Skeletal muscle tissue (tissue), 4 donors: Measurements from ENCODE around the gene GNG13. TPM values are rescaled to one million over a fixed set of nuclear protein-coding genes. Genes with fewer than 3 reads are reported as not detected.
"Not testable (repeated sequence)": the region's sequence is repeated elsewhere in the genome, so short reads cannot be mapped to it uniquely, and the experiment has no call there.

ENCODE experiments used
- H3K27ac ChIP-seq: one replicate; pipeline ENCODE4 v1.7.0; 2013; ENCODE audit warnings: mild to moderate bottlenecking, low read depth, low read length, inconsistent platforms
- H3K27me3 ChIP-seq, 3 donors: one replicate each; pipeline ENCODE4 v1.7.0; 2013; ENCODE audit warnings: low read length in 3 of 3; ENCODE audit not compliant: control insufficient read depth in 3 of 3, insufficient read depth in 3 of 3
- H3K36me3 ChIP-seq, 3 donors: one replicate each; pipeline ENCODE4 v1.7.0; 2013; ENCODE audit warnings: low read length in 3 of 3; ENCODE audit not compliant: control insufficient read depth in 3 of 3, insufficient read depth in 3 of 3
- H3K4me1 ChIP-seq, 3 donors: one replicate each; pipeline ENCODE4 v1.7.0; 2013; ENCODE audit warnings: low read length in 3 of 3, mild to moderate bottlenecking in 3 of 3; ENCODE audit not compliant: control insufficient read depth in 3 of 3, insufficient read depth in 3 of 3
- H3K4me3 ChIP-seq, 3 donors: one replicate each; pipeline ENCODE4 v1.7.0; 2013; ENCODE audit warnings: low read length in 3 of 3
- H3K9ac ChIP-seq, 3 donors: one replicate each; pipeline ENCODE4 v1.7.0; 2013; ENCODE audit warnings: low read length in 3 of 3, mild to moderate bottlenecking in 3 of 3, moderate library complexity in 2 of 3, low read depth in 1 of 3
- H3K9me3 ChIP-seq, 3 donors: one replicate each; pipeline ENCODE4 v1.7.0; 2013; ENCODE audit warnings: low read length in 3 of 3; ENCODE audit not compliant: control insufficient read depth in 3 of 3
- total RNA-seq: library from RNA; depleted of rRNA; stranded (reverse); fragments of >200 nt; gene quantifications from one replicate; pipeline ENCODE4 v1.2.3, GENCODE V29; 2014
- donor health status: Osteomylitis.

The GNG13 gene
- total RNA-seq, 1 donor from 2014 or later = not detected

DNA sequence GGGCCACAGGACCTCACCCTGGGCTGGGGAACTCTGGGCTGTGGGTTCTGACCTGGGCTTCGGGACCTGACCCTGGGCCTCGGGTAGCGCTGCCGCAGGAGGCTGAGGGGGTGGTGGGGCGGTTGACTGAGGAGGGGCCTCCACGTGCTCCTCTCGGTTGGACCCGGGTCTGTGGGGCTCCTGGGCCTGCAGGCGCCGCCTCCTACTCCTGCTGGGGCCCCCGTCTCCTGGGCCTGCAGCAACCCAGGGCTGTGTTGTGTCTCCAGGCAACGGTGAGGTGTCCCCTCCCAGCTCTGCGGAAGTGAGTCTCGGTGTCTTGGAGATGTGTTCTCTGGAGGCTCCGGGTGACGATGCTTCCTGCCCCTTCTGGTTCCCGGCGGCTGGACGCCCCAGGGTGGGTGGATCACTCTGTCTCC lies 41.5 kb upstream of the GNG13 start:
- Histone ChIP-seq H3K9me3 (no peaks in the 10 kb centered on the region), H3K4me3 (no peak overlapping the region), H3K4me1 (no peaks in the 10 kb centered on the region), H3K27ac (no peak overlapping the region), H3K36me3 (no peaks in the 10 kb centered on the region), H3K27me3 (peaks cover 23 to 44% (median 40%) of the 10 kb centered on the region in 3 donors), H3K9ac (no peak overlapping the region)

DNA sequence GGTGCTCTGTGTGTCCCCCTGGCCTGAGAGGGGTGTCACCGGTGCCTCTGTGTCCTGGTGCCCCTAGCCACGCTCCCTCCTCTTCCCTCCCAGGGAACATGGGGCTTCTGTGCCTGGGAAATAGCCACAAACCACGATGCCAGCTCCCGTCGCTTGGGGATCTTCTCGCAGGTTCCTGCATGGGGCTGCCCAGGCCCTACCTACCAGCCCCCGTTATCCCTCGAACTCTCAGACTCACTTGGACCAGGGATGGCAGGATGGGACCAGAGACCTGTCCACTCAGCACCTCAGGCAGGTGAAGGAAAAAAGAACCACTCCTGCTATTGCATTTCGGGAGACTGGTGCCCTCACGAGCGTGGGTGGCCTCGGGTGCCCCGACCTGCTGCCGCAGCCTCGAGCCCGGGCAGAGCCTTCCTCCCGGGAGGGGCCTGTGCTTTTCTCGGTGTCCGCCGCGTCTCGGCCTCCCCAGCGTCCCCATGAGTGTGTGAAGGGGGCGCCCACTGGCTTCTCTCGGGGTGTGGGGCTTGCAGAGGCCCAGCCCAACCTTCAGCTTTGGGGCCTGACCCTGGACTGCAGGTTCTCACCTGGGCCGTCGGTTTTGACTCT lies 41.0 kb upstream of the GNG13 start:
- Histone ChIP-seq H3K4me1 (no peaks in the 10 kb centered on the region), H3K36me3 (no peaks in the 10 kb centered on the region), H3K27ac (no peak overlapping the region), H3K4me3 (no peak overlapping the region), H3K9ac (no peak overlapping the region), H3K27me3 (peaks cover 23 to 44% (median 39%) of the 10 kb centered on the region in 3 donors), H3K9me3 (no peaks in the 10 kb centered on the region)

DNA sequence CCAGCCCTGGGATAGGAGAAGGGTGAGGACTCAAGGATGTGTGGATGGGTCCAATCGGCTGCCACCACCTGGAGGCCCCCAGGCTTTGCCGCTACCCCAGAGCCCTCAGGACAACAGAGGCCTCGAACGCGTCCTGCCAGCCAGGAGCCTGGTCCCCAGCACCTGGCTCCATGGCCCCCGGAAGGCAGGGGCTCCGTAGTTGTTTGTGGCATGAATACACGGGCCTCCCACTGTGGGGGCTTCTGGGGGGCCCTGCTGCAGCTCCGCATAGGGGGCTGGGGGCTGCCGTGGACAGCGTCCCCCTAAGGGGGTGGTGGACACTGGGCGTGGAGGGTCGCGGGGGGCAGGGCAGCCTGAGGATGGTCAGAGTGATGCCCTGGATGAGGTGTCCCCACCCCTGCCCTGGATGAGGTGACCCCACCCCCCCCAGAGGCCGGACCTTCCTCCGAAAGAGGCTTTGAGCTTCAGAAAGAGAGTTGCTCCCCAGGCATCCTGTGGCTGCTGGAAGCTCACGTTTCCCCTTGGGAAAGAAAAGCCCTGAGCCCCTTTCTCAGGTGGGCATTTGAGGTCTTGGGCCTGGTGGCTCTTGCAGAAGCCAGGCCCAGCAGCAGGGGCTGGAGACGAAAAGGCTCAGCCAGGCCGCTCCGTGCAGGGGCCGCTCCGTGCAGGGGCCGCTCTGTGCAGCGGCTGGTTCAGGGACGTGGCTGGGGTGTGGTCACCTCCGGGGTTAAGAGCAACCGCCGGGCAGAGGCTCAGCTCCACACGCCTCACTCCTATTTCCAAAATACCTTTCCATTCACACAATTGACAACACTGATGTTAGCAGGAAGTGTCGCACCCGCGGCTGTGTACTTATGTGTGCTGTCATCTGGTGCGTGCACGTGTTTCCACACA lies 40.3 kb upstream of the GNG13 start:
- no peaks in the 10 kb centered on the region for H3K36me3 ChIP-seq
- H3K27me3 ChIP-seq = peaks cover 23 to 44% (median 39%) of the 10 kb centered on the region in 3 donors

DNA sequence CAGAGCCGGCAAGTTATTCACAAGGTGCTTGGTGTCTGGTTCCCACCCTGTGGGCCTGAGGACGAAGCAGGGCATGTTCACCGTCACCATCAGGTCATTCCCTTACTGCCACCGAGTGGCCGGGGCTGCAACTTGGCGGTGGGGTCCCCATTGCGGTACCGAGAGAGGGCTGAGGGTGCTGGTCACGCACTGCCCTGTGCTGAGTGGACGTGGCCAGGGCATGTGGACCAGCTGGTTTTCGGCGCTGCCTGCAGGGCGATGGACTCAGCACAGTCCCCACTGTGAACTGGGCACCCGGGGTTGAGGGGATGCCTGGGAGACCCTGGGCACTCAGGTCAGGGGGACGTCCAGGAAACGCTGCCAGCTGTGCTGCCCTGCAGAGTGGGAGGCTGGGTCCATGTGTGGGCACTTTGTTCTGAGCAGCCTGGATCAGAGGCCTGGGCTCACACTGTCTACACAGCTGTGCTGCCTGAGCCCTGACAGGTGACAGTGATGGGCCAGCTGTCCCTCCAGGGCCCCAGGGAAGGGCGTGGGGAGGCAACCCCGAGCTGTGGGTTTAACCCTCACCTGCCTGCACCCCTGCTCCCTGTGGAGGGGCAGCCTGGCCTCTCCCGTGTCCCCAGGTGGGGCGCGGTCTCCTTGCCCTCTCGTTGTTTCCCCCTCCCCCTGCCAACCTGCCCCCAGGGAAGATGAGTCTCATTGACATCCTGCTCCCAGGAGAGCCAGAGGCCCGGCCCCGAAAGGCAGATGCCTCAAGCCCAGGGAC lies 39.3 kb upstream of the GNG13 start:
- H3K9me3 ChIP-seq = peaks cover 4 to 13% (median 7%) of the 10 kb centered on the region in 3 donors
- peaks cover 20 to 44% (median 40%) of the 10 kb centered on the region in 3 donors for H3K27me3 ChIP-seq

More for the DNA sequence above, 40.3 kb upstream of the GNG13 start:
- H3K4me3 ChIP-seq = no peak overlapping the region
- no peak overlapping the region for H3K9ac ChIP-seq
- H3K27ac ChIP-seq = no peak overlapping the region
- H3K9me3 ChIP-seq = peaks cover under 1 to 6% (median 4%) of the 10 kb centered on the region in 3 donors
- no peaks in the 10 kb centered on the region for H3K4me1 ChIP-seq

DNA sequence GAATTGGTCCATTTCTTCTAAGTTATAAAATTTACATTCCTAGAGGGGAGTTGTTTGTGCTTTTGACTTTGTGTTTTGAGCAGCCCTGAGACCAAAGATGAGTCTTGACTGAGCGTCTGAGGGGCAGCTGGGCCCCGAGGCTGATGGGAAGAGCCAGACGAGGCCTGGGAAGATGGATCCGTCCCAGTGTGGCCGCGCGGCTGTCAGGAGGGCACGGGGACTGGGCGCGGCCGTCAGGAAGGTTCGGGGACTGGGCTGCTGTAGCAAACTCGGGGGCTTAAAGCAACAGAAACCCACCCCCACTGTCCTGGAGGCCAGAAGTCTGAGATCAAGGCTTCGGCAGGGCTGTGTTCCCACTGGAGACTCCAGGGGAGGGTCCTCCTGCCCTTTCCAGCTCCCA lies 38.2 kb upstream of the GNG13 start:
- H3K36me3 ChIP-seq = no peaks in the 10 kb centered on the region
- no peak overlapping the region for H3K4me3 ChIP-seq
- peaks cover 22 to 41% (median 34%) of the 10 kb centered on the region in 3 donors for H3K27me3 ChIP-seq
- H3K27ac ChIP-seq = no peak overlapping the region
- H3K4me1 ChIP-seq = no peaks in the 10 kb centered on the region
- H3K9ac ChIP-seq = no peak overlapping the region
- H3K9me3 ChIP-seq = peaks cover 4 to 15% (median 14%) of the 10 kb centered on the region in 3 donors

More for the DNA sequence above, 39.3 kb upstream of the GNG13 start:
- H3K4me1 ChIP-seq = no peaks in the 10 kb centered on the region
- no peak overlapping the region for H3K4me3 ChIP-seq
- no peak overlapping the region for H3K27ac ChIP-seq
- no peak overlapping the region for H3K9ac ChIP-seq
- no peaks in the 10 kb centered on the region for H3K36me3 ChIP-seq

DNA sequence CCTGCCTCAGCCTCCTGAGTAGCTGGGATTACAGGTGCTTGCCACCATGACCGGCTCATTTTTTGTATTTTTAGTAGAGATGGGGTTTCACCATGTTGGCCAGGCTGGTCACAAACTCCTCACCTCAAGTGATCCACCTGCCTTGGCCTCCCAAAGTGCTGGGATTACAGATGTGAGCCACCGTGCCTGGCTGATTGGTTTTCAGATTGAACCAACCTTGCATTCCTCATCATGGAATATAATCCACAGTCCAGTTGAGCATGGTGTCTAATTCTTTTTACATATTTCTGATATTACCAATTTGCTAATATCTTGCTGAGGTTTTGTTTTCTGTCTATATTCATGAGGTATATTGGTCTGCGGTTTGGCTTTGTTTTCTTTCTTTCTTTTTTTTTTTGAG lies 36.3 kb upstream of the GNG13 start:
- H3K36me3 ChIP-seq, H3K4me1 ChIP-seq, H3K9ac ChIP-seq, H3K4me3 ChIP-seq, H3K27ac ChIP-seq: not testable (repeated sequence)
- Histone ChIP-seq H3K9me3 (peaks cover 4 to 15% (median 15%) of the 10 kb centered on the region in 3 donors), H3K27me3 (peaks cover 24 to 43% (median 34%) of the 10 kb centered on the region in 3 donors)

DNA sequence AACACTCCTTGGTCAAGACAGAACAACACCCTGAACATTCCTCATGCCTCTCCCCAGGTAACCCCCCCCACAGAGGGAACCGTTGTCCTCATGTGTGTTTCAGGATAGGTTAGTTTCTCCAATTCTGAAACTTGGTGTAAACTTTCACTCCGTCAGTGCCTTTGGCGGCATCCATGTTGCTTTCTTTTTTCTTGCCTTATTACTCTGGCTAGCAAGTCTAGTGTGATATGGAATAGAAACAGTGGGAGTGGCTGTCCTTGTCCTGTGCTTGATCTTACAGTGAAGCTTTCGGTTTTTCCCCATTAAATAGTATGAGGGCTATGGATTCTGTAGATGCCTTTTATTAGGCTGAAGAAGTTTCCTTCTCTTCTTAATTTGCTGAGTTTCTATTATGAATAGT lies 35.7 kb upstream of the GNG13 start:
- Histone ChIP-seq H3K27me3 (peaks cover 27 to 43% (median 38%) of the 10 kb centered on the region in 3 donors), H3K9ac (no peak overlapping the region), H3K36me3 (no peaks in the 10 kb centered on the region), H3K9me3 (peaks cover 4 to 15% (median 15%) of the 10 kb centered on the region in 3 donors), H3K4me1 (no peaks in the 10 kb centered on the region), H3K27ac (no peak overlapping the region), H3K4me3 (no peak overlapping the region)

DNA sequence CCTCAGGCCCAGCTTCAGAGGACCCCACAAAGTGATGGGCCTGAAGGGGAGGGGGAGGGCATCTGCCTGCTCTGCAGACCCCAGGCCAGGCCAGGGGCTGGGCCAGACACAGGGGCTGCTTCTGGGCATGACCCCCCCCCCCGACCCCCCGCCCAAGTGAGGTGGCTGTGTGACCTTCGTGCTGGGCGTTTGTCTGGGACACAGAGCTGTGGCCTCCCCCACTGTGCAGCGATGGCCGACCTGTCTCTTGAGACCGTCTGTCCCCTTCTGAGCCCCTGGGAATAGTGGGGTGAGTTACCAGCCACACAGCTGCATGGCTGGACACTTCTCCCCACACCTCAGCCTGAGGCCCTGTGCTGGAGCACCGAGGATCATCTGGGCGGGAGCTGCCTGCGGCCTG lies 34.8 kb upstream of the GNG13 start:
- Histone ChIP-seq H3K9me3 (peaks cover 4 to 15% (median 15%) of the 10 kb centered on the region in 3 donors), H3K9ac (no peak overlapping the region), H3K27me3 (peaks cover 32 to 46% (median 39%) of the 10 kb centered on the region in 3 donors), H3K27ac (no peak overlapping the region), H3K4me3 (no peak overlapping the region), H3K36me3 (no peaks in the 10 kb centered on the region), H3K4me1 (no peaks in the 10 kb centered on the region)

DNA sequence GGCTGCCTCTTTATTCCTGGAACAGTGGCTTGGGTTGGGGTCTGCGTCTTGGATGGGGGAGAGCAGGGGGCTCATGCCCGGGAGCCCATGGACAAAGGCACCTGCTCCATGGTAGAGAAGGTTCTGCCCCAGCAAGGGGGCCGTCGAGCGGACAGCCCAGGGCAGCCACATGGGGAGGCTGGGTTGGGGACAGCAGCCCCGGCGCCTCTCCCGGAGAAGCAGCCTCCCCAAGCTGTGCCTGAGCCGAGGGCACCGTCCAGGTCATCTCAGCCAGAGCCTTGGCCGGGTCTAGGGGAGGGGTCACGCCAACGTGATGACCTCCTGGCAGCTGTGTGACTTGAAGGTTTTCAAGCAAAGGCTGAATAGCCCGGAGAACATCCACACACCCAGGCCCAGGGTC lies 32.9 kb upstream of the GNG13 start:
- H3K4me3 ChIP-seq = no peak overlapping the region
- no peaks in the 10 kb centered on the region for H3K4me1 ChIP-seq
- H3K27me3 ChIP-seq = peaks cover 24 to 35% (median 26%) of the 10 kb centered on the region in 3 donors
- H3K27ac ChIP-seq = no peak overlapping the region
- H3K9ac ChIP-seq = no peak overlapping the region
- H3K9me3 ChIP-seq = peaks cover 4 to 15% (median 15%) of the 10 kb centered on the region in 3 donors
- H3K36me3 ChIP-seq = no peaks in the 10 kb centered on the region
